AG04449 (cell line): ENCODE data around the gene ADAM23.

Experiments
- CTCF ChIA-PET: fragments of 350-600 bp; formaldehyde crosslinking; extraction: SDS; loops from one replicate; lab custom pipeline; 2021; ENCODE audit warnings: antibody characterized with exemption; lab: Yijun Ruan, JAX
- POLR2A ChIA-PET: fragments of 400-600, 350-600 bp; formaldehyde crosslinking; extraction: SDS; loops from one replicate; lab custom pipeline; 2020; ENCODE audit warnings: antibody characterized with exemption, inconsistent platforms; lab: Yijun Ruan, JAX
- DNase-seq: peaks from one replicate; pipeline ENCODE4 v3.0.0-alpha.2; 2010; ENCODE audit warnings: low read depth, low spot score
- H3K4me3 ChIP-seq: 2 replicates; pipeline ENCODE4 v1.5.1; 2011; ENCODE audit warnings: low read depth, mild to moderate bottlenecking, control low read depth, low read length
- CTCF ChIP-seq: IDR thresholded peaks from one replicate; pipeline ENCODE4 v1.5.1; 2011; ENCODE audit warnings: mild to moderate bottlenecking, moderate library complexity, low read length, control low read depth, inconsistent platforms; ENCODE audit not compliant: insufficient read depth; ENCODE audit errors: missing control alignments

The ADAM23 gene

GRCh38 chr2:206415618-206416243 lies 27.6 kb upstream of the ADAM23 start:
- no peak overlapping the region for H3K4me3 ChIP-seq
- ChIA-PET POLR2A (no interaction called here), CTCF (no interaction called here)
- no peak for DNase-seq
- no peak for TF ChIP-seq CTCF

- CTCF ChIA-PET, result no interaction called here
- DNase-seq, result no peak
- TF ChIP-seq CTCF, result no peak
Measured at GRCh38 chr2:206418968-206419367, 24.4 kb upstream of the ADAM23 start.

GRCh38 chr2:206420721-206421120 lies 22.6 kb upstream of the ADAM23 start:
- no peak for TF ChIP-seq CTCF
- DNase-seq, result no peak
- H3K4me3 ChIP-seq, result no peak overlapping the region
- CTCF ChIA-PET, result no interaction called here
- POLR2A ChIA-PET, result no interaction called here

More at GRCh38 chr2:206418968-206419367, 24.4 kb upstream of the ADAM23 start:
- no peak overlapping the region for H3K4me3 ChIP-seq
- POLR2A ChIA-PET, result no interaction called here

- POLR2A ChIA-PET, result no interaction called here
- no peak overlapping the region for H3K4me3 ChIP-seq
- TF ChIP-seq CTCF, result no peak
- CTCF ChIA-PET, result no interaction called here
- DNase-seq, result no peak
Measured at GRCh38 chr2:206422493-206422892, 20.8 kb upstream of the ADAM23 start.

- CTCF ChIA-PET, result no interaction called here
Measured at GRCh38 chr2:206423147-206423546, 20.2 kb upstream of the ADAM23 start.

GRCh38 chr2:206424134-206424533 lies 19.2 kb upstream of the ADAM23 start:
- POLR2A ChIA-PET, result interaction anchor here (0.7 kb wide), 1 partner anchor 99 kb away, joined by 3 read pairs; no protein-coding TSS in a partner anchor
- DNase-seq, result no peak
- CTCF ChIA-PET, result no interaction called here
- no peak for TF ChIP-seq CTCF
- no peak overlapping the region for H3K4me3 ChIP-seq

More at GRCh38 chr2:206423147-206423546, 20.2 kb upstream of the ADAM23 start:
- POLR2A ChIA-PET, result no interaction called here
- DNase-seq, result no peak
- TF ChIP-seq CTCF, result no peak
- no peak overlapping the region for H3K4me3 ChIP-seq
